Hepatocyte (in vitro differentiated cells): ENCODE measurements around the gene CDKN2AIPNL. TPM values are rescaled to one million over a fixed set of nuclear protein-coding genes. Genes with fewer than 3 reads are reported as not detected.

Source experiments
- DNase-seq: peaks from one replicate; pipeline ENCODE4 v3.0.0-alpha.2; 2016; ENCODE audit warnings: low spot score
- H2AFZ ChIP-seq: fragments of 200-600 bp; sonication (generic); 2 replicates; pipeline ENCODE4 v1.6.0; 2016; ENCODE audit warnings: antibody characterized with exemption, mild to moderate bottlenecking
- H3K27ac ChIP-seq: fragments of 200-600 bp; sonication (generic); 2 replicates; pipeline ENCODE4 v1.5.1; 2016; ENCODE audit warnings: mild to moderate bottlenecking
- H3K27me3 ChIP-seq: fragments of 200-600 bp; sonication (generic); 2 replicates; pipeline ENCODE4 v1.6.1; 2016
- H3K36me3 ChIP-seq: fragments of 200-600 bp; sonication (generic); replicated peaks from 2 replicates; pipeline ENCODE4 v1.5.1; 2016; ENCODE audit warnings: low read depth; ENCODE audit not compliant: insufficient read depth
- H3K4me1 ChIP-seq: fragments of 200-600 bp; sonication (generic); 2 replicates; pipeline ENCODE4 v1.5.1; 2016; ENCODE audit warnings: mild to moderate bottlenecking, moderate library complexity; ENCODE audit not compliant: insufficient read depth
- H3K4me2 ChIP-seq: fragments of 200-600 bp; sonication (generic); 2 replicates; pipeline ENCODE4 v1.6.0; 2016
- H3K4me3 ChIP-seq: fragments of 200-600 bp; sonication (generic); 2 replicates; pipeline ENCODE4 v1.5.1; 2016; ENCODE audit warnings: mild to moderate bottlenecking
- H3K79me2 ChIP-seq: fragments of 200-600 bp; sonication (generic); 2 replicates; pipeline ENCODE4 v1.6.0; 2017; ENCODE audit warnings: mild to moderate bottlenecking
- H3K9me2 ChIP-seq: fragments of 200-600 bp; sonication (generic); replicated peaks from 2 replicates; pipeline ENCODE4 v1.6.0; 2017; ENCODE audit warnings: mild to moderate bottlenecking; ENCODE audit not compliant: insufficient read depth
- H3K9me3 ChIP-seq: fragments of 200-600 bp; sonication (generic); 2 replicates; pipeline ENCODE4 v1.5.1; 2016; ENCODE audit warnings: low read depth, mild to moderate bottlenecking
- H4K20me1 ChIP-seq: fragments of 200-600 bp; sonication (generic); 2 replicates; pipeline ENCODE4 v1.6.0; 2016; ENCODE audit warnings: mild to moderate bottlenecking; ENCODE audit not compliant: insufficient read depth, poor library complexity, severe bottlenecking
- EZH2 ChIP-seq: fragments of 200-600 bp; sonication (generic); IDR thresholded peaks from 2 replicates; pipeline ENCODE4 v1.6.1; 2016; ENCODE audit warnings: antibody characterized with exemption, mild to moderate bottlenecking, borderline replicate concordance
- EZH2phosphoT487 ChIP-seq: fragments of 200-600 bp; sonication (generic); IDR thresholded peaks from one replicate; pipeline ENCODE4 v1.6.1; 2018; ENCODE audit warnings: antibody characterized with exemption, mild to moderate bottlenecking, low read depth, moderate library complexity; ENCODE audit not compliant: unreplicated experiment, severe bottlenecking
- WGBS: methylation state at CpG from one replicate; pipeline ENCODE4 v1.1.6; 2016; ENCODE audit warnings: low lambda C conversion rate; ENCODE audit errors: missing lambda C conversion rate; 5-methylcytosine and 5-hydroxymethylcytosine counted together
- polyA plus RNA-seq: library from polyadenylated mRNA; unstranded; fragments of >200 nt; fragmentation: Nextera tagmentation; extraction: Ambion mirVana; gene quantifications from 2 replicates; pipeline ENCODE4 v1.2.1, GENCODE V29; 2016
- total RNA-seq: library from RNA; depleted of rRNA; stranded (reverse); fragments of >200 nt; gene quantifications from 2 replicates; pipeline ENCODE4 v1.2.3, GENCODE V29; 2014
- TF ChIP-seq, protein P1 (sequence below): fragments of 200-600 bp; sonication (generic); IDR thresholded peaks from 2 replicates; pipeline ENCODE4 v1.5.1; 2016; ENCODE audit warnings: antibody characterized with exemption, mild to moderate bottlenecking; ENCODE audit not compliant: poor library complexity

CDKN2AIPNL gene
- total and polyA plus RNA-seq, 2 experiments from 2014 or later, result 24.1 to 30.0 TPM

DNA sequence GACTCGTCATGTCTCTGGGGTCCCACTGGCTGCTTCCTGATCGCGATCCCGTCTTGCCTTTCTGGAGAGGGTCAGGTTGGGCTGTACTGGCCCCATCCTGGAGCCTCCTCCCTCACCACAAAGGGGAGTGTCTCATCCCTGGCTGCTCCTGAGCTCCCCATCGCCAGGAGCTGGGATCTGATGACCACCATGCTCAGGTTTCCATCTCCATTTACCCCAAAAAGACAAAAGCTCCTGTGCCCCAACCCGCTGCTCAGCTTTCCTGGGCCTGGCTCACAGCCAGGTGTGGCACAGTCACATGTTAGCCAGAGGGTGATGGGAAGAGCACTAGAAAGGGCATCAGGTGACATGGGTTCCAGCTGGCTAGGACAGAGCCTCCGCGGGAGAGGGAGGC lies 47.3 kb upstream of the CDKN2AIPNL start:
- no peak for TF ChIP-seq EZH2
- TF ChIP-seq EZH2phosphoT487, result no peak
- TF ChIP-seq, protein P1, sequence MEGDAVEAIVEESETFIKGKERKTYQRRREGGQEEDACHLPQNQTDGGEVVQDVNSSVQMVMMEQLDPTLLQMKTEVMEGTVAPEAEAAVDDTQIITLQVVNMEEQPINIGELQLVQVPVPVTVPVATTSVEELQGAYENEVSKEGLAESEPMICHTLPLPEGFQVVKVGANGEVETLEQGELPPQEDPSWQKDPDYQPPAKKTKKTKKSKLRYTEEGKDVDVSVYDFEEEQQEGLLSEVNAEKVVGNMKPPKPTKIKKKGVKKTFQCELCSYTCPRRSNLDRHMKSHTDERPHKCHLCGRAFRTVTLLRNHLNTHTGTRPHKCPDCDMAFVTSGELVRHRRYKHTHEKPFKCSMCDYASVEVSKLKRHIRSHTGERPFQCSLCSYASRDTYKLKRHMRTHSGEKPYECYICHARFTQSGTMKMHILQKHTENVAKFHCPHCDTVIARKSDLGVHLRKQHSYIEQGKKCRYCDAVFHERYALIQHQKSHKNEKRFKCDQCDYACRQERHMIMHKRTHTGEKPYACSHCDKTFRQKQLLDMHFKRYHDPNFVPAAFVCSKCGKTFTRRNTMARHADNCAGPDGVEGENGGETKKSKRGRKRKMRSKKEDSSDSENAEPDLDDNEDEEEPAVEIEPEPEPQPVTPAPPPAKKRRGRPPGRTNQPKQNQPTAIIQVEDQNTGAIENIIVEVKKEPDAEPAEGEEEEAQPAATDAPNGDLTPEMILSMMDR, result no peak
- Histone ChIP-seq H2AFZ (no peak overlapping the region), H4K20me1 (no peaks in the 10 kb centered on the region), H3K79me2 (no peaks in the 10 kb centered on the region), H3K4me1 (peaks cover 14% of the 10 kb centered on the region), H3K4me2 (no peak overlapping the region), H3K9me3 (no peaks in the 10 kb centered on the region), H3K4me3 (no peak overlapping the region), H3K36me3 (no peaks in the 10 kb centered on the region), H3K27me3 (no peaks in the 10 kb centered on the region), H3K27ac (peak overlapping the region; percentile 61), H3K9me2 (no peaks in the 10 kb centered on the region)
- DNase-seq, result peak; percentile 2
- 95% methylated on average over 8 of the region's 8 CpGs for WGBS

DNA sequence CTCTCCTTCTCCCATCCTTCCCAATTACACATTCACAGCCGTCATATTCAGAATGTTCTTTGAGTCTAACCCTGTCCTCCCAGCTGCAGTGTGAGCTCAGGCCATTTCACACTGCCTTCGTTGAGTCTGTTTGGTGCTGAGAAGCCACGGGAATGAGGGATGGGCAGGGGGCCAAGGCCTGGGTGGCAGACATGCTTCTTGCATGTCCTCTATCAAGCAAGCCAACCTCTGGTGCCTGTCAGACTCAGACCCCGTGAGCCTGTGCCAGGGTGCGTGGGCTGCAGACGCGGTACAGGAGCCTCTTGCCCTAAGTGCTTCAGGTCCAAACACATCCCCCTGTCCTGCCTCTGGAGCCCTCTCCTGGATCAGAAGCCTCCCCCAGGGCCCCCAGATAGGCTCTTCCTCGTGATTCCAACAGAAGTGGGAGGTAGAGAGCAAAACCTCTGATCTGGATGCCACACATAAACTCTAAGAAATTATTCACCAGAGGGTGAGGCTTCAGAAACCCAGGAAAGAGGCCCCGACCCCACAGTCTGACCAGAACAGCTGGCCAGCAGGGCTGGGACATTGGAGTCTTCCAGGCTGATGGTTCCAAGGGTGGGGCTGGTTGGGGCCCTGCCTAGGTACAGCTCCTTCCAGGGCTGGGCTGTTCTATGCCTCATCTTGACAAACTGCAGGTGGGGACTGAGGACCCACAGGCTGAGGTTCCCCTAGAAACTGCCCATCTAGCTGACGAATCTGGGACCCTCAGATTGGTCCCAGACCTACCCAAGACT lies 46.7 kb upstream of the CDKN2AIPNL start:
- Histone ChIP-seq H4K20me1 (no peaks in the 10 kb centered on the region), H3K4me3 (no peak overlapping the region), H3K27ac (peak overlapping the region; percentile 61), H2AFZ (no peak overlapping the region), H3K4me1 (peaks cover 14% of the 10 kb centered on the region), H3K9me3 (no peaks in the 10 kb centered on the region), H3K4me2 (no peak overlapping the region), H3K9me2 (no peaks in the 10 kb centered on the region), H3K79me2 (no peaks in the 10 kb centered on the region), H3K27me3 (no peaks in the 10 kb centered on the region), H3K36me3 (no peaks in the 10 kb centered on the region)
- 74% methylated on average over 10 of the region's 10 CpGs for WGBS
- peak; percentile 31 for DNase-seq
- TF ChIP-seq EZH2phosphoT487 (no peak), EZH2 (no peak)
- TF ChIP-seq, protein P1, result no peak

DNA sequence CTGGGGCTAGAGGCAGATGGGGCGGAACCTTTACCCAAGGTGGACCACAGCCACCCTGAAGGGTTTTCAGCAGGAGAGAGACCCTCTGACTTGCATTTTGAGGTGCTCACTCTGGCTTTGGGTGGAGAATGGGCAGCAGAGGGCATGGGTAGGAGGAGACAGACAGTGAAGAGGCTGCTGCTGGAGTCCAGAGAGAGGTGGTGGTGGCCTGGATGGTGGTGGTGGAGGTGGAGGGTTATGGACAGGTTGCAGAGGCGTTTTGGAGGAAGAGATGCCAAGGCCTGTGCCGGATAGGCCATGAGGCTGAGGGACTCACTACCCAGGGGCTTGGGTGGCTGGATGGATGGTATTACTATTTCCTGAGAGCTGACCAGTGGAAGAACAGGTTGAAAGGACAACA lies 46.1 kb upstream of the CDKN2AIPNL start:
- no peak overlapping the region for H2AFZ ChIP-seq
- TF ChIP-seq, protein P1, result no peak
- TF ChIP-seq EZH2, result no peak
- TF ChIP-seq EZH2phosphoT487, result no peak

More for the DNA sequence above, 46.1 kb upstream of the CDKN2AIPNL start:
- Histone ChIP-seq H3K27ac (peak overlapping the region; percentile 61), H3K79me2 (no peaks in the 10 kb centered on the region), H3K27me3 (no peaks in the 10 kb centered on the region), H3K4me2 (no peak overlapping the region), H3K36me3 (no peaks in the 10 kb centered on the region), H3K9me3 (no peaks in the 10 kb centered on the region), H3K4me1 (peaks cover 14% of the 10 kb centered on the region), H3K4me3 (no peak overlapping the region), H4K20me1 (no peaks in the 10 kb centered on the region), H3K9me2 (no peaks in the 10 kb centered on the region)
- no peak for DNase-seq
- WGBS, result 88% methylated on average over 3 of the region's 3 CpGs
